HEK293 (cell line): ENCODE data around the gene KCTD21.

Experiments used
- CTCF ChIA-PET: fragments of 350-600 bp; formaldehyde crosslinking; extraction: SDS; loops from one replicate; lab custom pipeline; 2021; ENCODE audit warnings: antibody characterized with exemption; lab: Yijun Ruan, JAX
- POLR2A ChIA-PET: fragments of 300-600 bp; formaldehyde crosslinking; extraction: SDS; loops from one replicate; lab custom pipeline; 2020; ENCODE audit warnings: antibody characterized with exemption, inconsistent platforms; lab: Yijun Ruan, JAX
- H3K27ac ChIP-seq: fragments of 200-500 bp; sonication (Bioruptor generic); 2 replicates; pipeline ENCODE4 v1.5.1; 2014; ENCODE audit warnings: low read depth, low read length, control low read depth, inconsistent platforms; ENCODE audit errors: extremely low read depth
- H3K36me3 ChIP-seq, 2 experiments: fragments of 200-500 bp in 1 of 2; sonication (Bioruptor generic) in 1 of 2; 1 replicate in 1 of 2; 2 replicates in 1 of 2; pipeline ENCODE4 v1.5.1; 2014 to 2017; ENCODE audit warnings: inconsistent platforms in 2 of 2, low read length in 2 of 2; ENCODE audit not compliant: control insufficient read depth in 2 of 2, insufficient read depth in 1 of 2
- H3K4me1 ChIP-seq: fragments of 200-500 bp; sonication (Bioruptor generic); 2 replicates; pipeline ENCODE4 v1.5.1; 2014; ENCODE audit warnings: mild to moderate bottlenecking, low read length, inconsistent platforms; ENCODE audit not compliant: control insufficient read depth, insufficient read depth
- H3K4me3 ChIP-seq: 2 replicates; pipeline ENCODE4 v1.5.1; 2011; ENCODE audit warnings: low read depth, mild to moderate bottlenecking, control low read depth, low read length, moderate library complexity
- H3K9me3 ChIP-seq: fragments of 200-500 bp; sonication (Bioruptor generic); 2 replicates; pipeline ENCODE4 v1.5.1; 2014; ENCODE audit warnings: low read depth, low read length, inconsistent platforms; ENCODE audit not compliant: control insufficient read depth, insufficient read depth
- GLIS1 ChIP-seq: fragments of 450-650 bp; formaldehyde crosslinking; IDR thresholded peaks from 2 replicates; pipeline ENCODE4 v1.5.1; 2016; ENCODE audit warnings: missing biosample characterization, missing genetic modification characterization
- GLIS2 ChIP-seq: fragments of 450-650 bp; formaldehyde crosslinking; IDR thresholded peaks from 2 replicates; pipeline ENCODE4 v1.5.1; 2016; ENCODE audit warnings: missing biosample characterization, missing genetic modification characterization
- REPIN1 ChIP-seq: fragments of 450-650 bp; formaldehyde crosslinking; IDR thresholded peaks from 2 replicates; pipeline ENCODE4 v1.5.1; 2017; ENCODE audit warnings: missing biosample characterization, missing genetic modification characterization, low read depth
- ZBTB26 ChIP-seq: fragments of 450-650 bp; formaldehyde crosslinking; optimal IDR thresholded peaks from 2 replicates; pipeline ENCODE3; 2016; ENCODE audit warnings: missing biosample characterization, mild to moderate bottlenecking, missing genetic modification characterization
- ZNF10 ChIP-seq: fragments of 450-650 bp; formaldehyde crosslinking; IDR thresholded peaks from 2 replicates; pipeline ENCODE4 v1.5.1; 2017; ENCODE audit warnings: missing biosample characterization, missing genetic modification characterization
- ZNF140 ChIP-seq: fragments of 450-650 bp; formaldehyde crosslinking; IDR thresholded peaks from 2 replicates; pipeline ENCODE4 v1.5.1; 2016; ENCODE audit warnings: missing biosample characterization, missing genetic modification characterization
- ZNF175 ChIP-seq: fragments of 450-650 bp; formaldehyde crosslinking; IDR thresholded peaks from 2 replicates; pipeline ENCODE4 v1.5.1; 2016; ENCODE audit warnings: missing biosample characterization, missing genetic modification characterization
- ZNF202 ChIP-seq: fragments of 450-650 bp; formaldehyde crosslinking; IDR thresholded peaks from 2 replicates; pipeline ENCODE4 v1.5.1; 2016; ENCODE audit warnings: missing biosample characterization, missing genetic modification characterization, borderline replicate concordance
- ZNF274 ChIP-seq, 2 experiments: fragments of 200-500 bp in 1 of 2; fragments of 450-650 bp in 1 of 2; sonication (Bioruptor generic) in 1 of 2; formaldehyde crosslinking in 1 of 2; IDR thresholded peaks; 2 replicates each; pipeline versions ENCODE4 v1.5.1 to v1.6.1; 2014 to 2016; ENCODE audit warnings: borderline replicate concordance in 1 of 2, inconsistent platforms in 1 of 2, low read length in 1 of 2, missing biosample characterization in 1 of 2, missing genetic modification characterization in 1 of 2
- ZNF292 ChIP-seq: fragments of 450-650 bp; formaldehyde crosslinking; IDR thresholded peaks from 2 replicates; pipeline ENCODE4 v1.5.1; 2016; ENCODE audit warnings: low read depth, missing biosample characterization, missing genetic modification characterization, borderline replicate concordance
- ZNF335 ChIP-seq: fragments of 450-650 bp; formaldehyde crosslinking; conservative IDR thresholded peaks from 2 replicates; pipeline ENCODE4 v1.5.1; 2016; ENCODE audit warnings: missing biosample characterization, missing genetic modification characterization
- ZNF394 ChIP-seq: fragments of 450-650 bp; formaldehyde crosslinking; IDR thresholded peaks from 2 replicates; pipeline ENCODE4 v1.5.1; 2016; ENCODE audit warnings: missing biosample characterization, missing genetic modification characterization, mild to moderate bottlenecking, moderate library complexity, borderline replicate concordance
- ZNF473 ChIP-seq: fragments of 450-650 bp; formaldehyde crosslinking; IDR thresholded peaks from 2 replicates; pipeline ENCODE4 v1.5.1; 2017; ENCODE audit warnings: missing biosample characterization, missing genetic modification characterization
- ZNF48 ChIP-seq: fragments of 450-650 bp; formaldehyde crosslinking; IDR thresholded peaks from 2 replicates; pipeline ENCODE4 v1.5.1; 2016; ENCODE audit warnings: missing biosample characterization, missing genetic modification characterization
- ZNF510 ChIP-seq: fragments of 450-650 bp; formaldehyde crosslinking; IDR thresholded peaks from 2 replicates; pipeline ENCODE4 v1.5.1; 2018; ENCODE audit warnings: mild to moderate bottlenecking, missing genetic modification characterization, missing biosample characterization; ENCODE audit not compliant: insufficient replicate concordance
- ZNF513 ChIP-seq: fragments of 450-650 bp; IDR thresholded peaks from 2 replicates; pipeline ENCODE4 v1.5.1; 2018; ENCODE audit warnings: missing biosample characterization, missing genetic modification characterization
- ZNF600 ChIP-seq: fragments of 450-650 bp; formaldehyde crosslinking; IDR thresholded peaks from 2 replicates; pipeline ENCODE4 v1.5.1; 2016; ENCODE audit warnings: missing biosample characterization, missing genetic modification characterization
- TF ChIP-seq, protein P1 (sequence below): fragments of 450-650 bp; formaldehyde crosslinking; conservative IDR thresholded peaks from 2 replicates; pipeline ENCODE4 v1.5.1; 2016; ENCODE audit warnings: low read depth, missing biosample characterization, missing genetic modification characterization
- TF ChIP-seq, protein P2 (sequence below): fragments of 450-650 bp; formaldehyde crosslinking; IDR thresholded peaks from 2 replicates; pipeline ENCODE4 v1.5.1; 2016; ENCODE audit warnings: missing biosample characterization, missing genetic modification characterization
- TF ChIP-seq, protein P3 (sequence below): fragments of 450-650 bp; formaldehyde crosslinking; IDR thresholded peaks from 2 replicates; pipeline ENCODE4 v1.5.1; 2016; ENCODE audit warnings: missing biosample characterization, missing genetic modification characterization

KCTD21 gene

GRCh38 chr11:78221396-78222315 lies 33.2 kb upstream of the KCTD21 start (continued):
- TF ChIP-seq ZBTB26 (tag by site-specific recombination) (no peak), ZNF394 (tag by site-specific recombination) (no peak), GLIS1 (tag by site-specific recombination) (no peak), ZNF48 (tag by site-specific recombination) (no peak), ZNF175 (tag by site-specific recombination) (no peak), ZNF274 (IDR thresholded peaks at IDR 0.05; ENCODE audit: low read length) (no peak), ZNF274 (tag by site-specific recombination; IDR thresholded peaks at IDR 0.05; ENCODE audit: borderline replicate concordance) (no peak), ZNF140 (tag by site-specific recombination) (no peak), ZNF513 (tag by site-specific recombination) (no peak)
- TF ChIP-seq, protein P1, sequence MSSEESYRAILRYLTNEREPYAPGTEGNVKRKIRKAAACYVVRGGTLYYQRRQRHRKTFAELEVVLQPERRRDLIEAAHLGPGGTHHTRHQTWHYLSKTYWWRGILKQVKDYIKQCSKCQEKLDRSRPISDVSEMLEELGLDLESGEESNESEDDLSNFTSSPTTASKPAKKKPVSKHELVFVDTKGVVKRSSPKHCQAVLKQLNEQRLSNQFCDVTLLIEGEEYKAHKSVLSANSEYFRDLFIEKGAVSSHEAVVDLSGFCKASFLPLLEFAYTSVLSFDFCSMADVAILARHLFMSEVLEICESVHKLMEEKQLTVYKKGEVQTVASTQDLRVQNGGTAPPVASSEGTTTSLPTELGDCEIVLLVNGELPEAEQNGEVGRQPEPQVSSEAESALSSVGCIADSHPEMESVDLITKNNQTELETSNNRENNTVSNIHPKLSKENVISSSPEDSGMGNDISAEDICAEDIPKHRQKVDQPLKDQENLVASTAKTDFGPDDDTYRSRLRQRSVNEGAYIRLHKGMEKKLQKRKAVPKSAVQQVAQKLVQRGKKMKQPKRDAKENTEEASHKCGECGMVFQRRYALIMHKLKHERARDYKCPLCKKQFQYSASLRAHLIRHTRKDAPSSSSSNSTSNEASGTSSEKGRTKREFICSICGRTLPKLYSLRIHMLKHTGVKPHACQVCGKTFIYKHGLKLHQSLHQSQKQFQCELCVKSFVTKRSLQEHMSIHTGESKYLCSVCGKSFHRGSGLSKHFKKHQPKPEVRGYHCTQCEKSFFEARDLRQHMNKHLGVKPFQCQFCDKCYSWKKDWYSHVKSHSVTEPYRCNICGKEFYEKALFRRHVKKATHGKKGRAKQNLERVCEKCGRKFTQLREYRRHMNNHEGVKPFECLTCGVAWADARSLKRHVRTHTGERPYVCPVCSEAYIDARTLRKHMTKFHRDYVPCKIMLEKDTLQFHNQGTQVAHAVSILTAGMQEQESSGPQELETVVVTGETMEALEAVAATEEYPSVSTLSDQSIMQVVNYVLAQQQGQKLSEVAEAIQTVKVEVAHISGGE (tag by site-specific recombination) = no peak
- TF ChIP-seq, all 188 proteins: peak for 0

DNA sequence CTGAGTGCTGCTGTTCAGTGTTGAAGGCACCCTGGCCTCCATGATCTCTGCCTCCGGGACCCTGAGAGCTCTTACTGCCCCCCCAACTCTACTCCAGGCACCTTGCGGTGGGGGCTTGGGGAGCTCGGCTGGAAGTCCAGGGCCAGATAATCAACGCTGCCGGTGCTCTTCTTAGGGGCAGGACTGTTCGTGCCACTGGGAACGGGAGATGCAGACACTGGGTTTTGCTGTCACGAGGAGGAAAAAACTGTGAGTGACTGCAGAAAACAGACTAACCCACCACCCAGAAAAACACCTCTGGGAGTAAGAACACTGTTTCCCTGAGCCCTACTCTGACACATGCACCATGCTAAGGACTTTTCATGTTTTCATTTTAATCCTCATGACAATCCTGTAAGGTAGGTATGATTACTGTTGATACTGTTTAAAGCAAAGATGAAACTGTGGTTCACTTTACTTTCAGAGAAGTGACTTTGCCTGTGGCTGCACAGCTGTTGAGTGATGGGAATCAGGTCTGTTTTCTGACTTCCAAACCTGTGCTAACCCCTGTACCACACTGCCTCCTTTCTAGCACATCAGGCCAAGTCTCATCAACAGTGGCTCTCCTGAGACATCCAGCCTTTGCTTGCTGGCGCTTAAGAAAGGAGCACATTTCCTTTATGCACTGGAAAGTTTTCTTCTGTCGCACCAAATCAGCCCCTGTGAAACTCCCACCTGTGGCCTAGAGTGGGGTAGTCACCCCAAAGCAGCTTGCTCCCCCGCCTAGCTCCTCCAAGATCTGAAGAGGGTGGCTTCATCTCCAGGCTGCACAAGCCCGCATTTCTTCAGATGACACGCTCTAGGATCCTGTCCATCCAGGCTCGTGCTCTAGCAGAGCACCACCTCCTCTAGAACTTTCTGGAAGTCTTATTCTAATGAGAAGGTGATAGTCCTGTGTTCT lies 32.1 kb upstream of the KCTD21 start:
- Histone ChIP-seq H3K4me3 (no peak overlapping the region), H3K9me3 (no peaks in the 10 kb centered on the region), H3K36me3 (peaks cover 0 to 75% of the 10 kb centered on the region in 2 experiments; a peak in 1 of 3 replicates), H3K27ac (no peak overlapping the region), H3K4me1 (no peaks in the 10 kb centered on the region)
- ChIA-PET CTCF (interaction anchor here (0.6 to 2.3 kb wide), 2 partner anchors 7 to 495 kb away, joined by 3 to 6 read pairs; no protein-coding TSS in a partner anchor), POLR2A (no interaction called here)
- TF ChIP-seq ZNF473 (tag by site-specific recombination) = no peak
- TF ChIP-seq ZNF175 (tag by site-specific recombination) = no peak
- TF ChIP-seq GLIS2 (tag by site-specific recombination) = no peak
- TF ChIP-seq, protein P2, sequence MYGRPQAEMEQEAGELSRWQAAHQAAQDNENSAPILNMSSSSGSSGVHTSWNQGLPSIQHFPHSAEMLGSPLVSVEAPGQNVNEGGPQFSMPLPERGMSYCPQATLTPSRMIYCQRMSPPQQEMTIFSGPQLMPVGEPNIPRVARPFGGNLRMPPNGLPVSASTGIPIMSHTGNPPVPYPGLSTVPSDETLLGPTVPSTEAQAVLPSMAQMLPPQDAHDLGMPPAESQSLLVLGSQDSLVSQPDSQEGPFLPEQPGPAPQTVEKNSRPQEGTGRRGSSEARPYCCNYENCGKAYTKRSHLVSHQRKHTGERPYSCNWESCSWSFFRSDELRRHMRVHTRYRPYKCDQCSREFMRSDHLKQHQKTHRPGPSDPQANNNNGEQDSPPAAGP = no peak
- no peak for TF ChIP-seq REPIN1 (tag by site-specific recombination)
- no peak for TF ChIP-seq ZNF335
- no peak for TF ChIP-seq ZNF10
- no peak for TF ChIP-seq ZNF510 (tag by site-specific recombination)
- TF ChIP-seq ZNF202 (tag by site-specific recombination) = no peak
- no peak for TF ChIP-seq ZNF292 (tag by site-specific recombination)
- TF ChIP-seq ZNF600 (tag by site-specific recombination) = no peak
- TF ChIP-seq, protein P3, sequence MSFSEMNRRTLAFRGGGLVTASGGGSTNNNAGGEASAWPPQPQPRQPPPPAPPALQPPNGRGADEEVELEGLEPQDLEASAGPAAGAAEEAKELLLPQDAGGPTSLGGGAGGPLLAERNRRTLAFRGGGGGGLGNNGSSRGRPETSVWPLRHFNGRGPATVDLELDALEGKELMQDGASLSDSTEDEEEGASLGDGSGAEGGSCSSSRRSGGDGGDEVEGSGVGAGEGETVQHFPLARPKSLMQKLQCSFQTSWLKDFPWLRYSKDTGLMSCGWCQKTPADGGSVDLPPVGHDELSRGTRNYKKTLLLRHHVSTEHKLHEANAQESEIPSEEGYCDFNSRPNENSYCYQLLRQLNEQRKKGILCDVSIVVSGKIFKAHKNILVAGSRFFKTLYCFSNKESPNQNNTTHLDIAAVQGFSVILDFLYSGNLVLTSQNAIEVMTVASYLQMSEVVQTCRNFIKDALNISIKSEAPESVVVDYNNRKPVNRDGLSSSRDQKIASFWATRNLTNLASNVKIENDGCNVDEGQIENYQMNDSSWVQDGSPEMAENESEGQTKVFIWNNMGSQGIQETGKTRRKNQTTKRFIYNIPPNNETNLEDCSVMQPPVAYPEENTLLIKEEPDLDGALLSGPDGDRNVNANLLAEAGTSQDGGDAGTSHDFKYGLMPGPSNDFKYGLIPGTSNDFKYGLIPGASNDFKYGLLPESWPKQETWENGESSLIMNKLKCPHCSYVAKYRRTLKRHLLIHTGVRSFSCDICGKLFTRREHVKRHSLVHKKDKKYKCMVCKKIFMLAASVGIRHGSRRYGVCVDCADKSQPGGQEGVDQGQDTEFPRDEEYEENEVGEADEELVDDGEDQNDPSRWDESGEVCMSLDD = no peak
